K562 (cell line): Measurements from ENCODE around the gene SLC25A26. TPM values are rescaled to one million over a fixed set of nuclear protein-coding genes. Genes with fewer than 3 reads are reported as not detected.
A peak's percentile ranks its signal among the peaks of the same experiment; 100 is the strongest.

Source experiments
- DMBX1 ChIP-seq: fragments of 250-450 bp; sonication (Bioruptor Pico); IDR thresholded peaks from 2 replicates; pipeline ENCODE4 v1.8.0; 2022; ENCODE audit warnings: inconsistent platforms, mild to moderate bottlenecking, moderate library complexity, borderline replicate concordance
- JUND ChIP-seq, 2 experiments: IDR thresholded peaks; 2 replicates in 1 of 2; 3 replicates in 1 of 2; pipeline ENCODE4 v1.6.1; 2011; ENCODE audit warnings: borderline replicate concordance in 2 of 2, low read depth in 2 of 2, low read length in 2 of 2, improper control_type of control experiment in 1 of 2, missing biosample characterization in 1 of 2, missing genetic modification characterization in 1 of 2, missing genetic modification reagents in 1 of 2
- NR2C2 ChIP-seq, 2 experiments: fragments of 200-800 bp in 1 of 2; sonication (Bioruptor generic) in 1 of 2; sonication (generic) in 1 of 2; formaldehyde crosslinking in 1 of 2; IDR thresholded peaks; 2 replicates each; pipeline versions ENCODE4 v1.6.1 to v1.8.0; 2016 to 2022; ENCODE audit warnings: mild to moderate bottlenecking in 1 of 2, missing compliant biosample characterization in 1 of 2, missing genetic modification characterization in 1 of 2, missing genetic modification reagents in 1 of 2
- OTX1 ChIP-seq: fragments of 450-650 bp; formaldehyde crosslinking; IDR thresholded peaks from 2 replicates; pipeline ENCODE4 v1.4.0; 2022; ENCODE audit warnings: mild to moderate bottlenecking
- ZFX ChIP-seq: sonication (generic); formaldehyde crosslinking; IDR thresholded peaks from 2 replicates; pipeline ENCODE4 v1.8.0; 2022; ENCODE audit warnings: mild to moderate bottlenecking, missing genetic modification reagents, moderate library complexity
- ZNF41 ChIP-seq: fragments of 250-450 bp; sonication (Bioruptor Pico); conservative IDR thresholded peaks from 2 replicates; pipeline ENCODE4 v1.4.0; 2020; ENCODE audit warnings: mild to moderate bottlenecking
- ZNF561 ChIP-seq: fragments of 450-650 bp; formaldehyde crosslinking; conservative IDR thresholded peaks from 2 replicates; pipeline ENCODE4 v1.4.0; 2020; ENCODE audit warnings: mild to moderate bottlenecking, moderate library complexity
- ZNF589 ChIP-seq: fragments of 200-800 bp; sonication (Bioruptor generic); IDR thresholded peaks from 2 replicates; pipeline ENCODE4 v1.6.1; 2016; ENCODE audit warnings: low read depth, missing genetic modification characterization, missing compliant biosample characterization
- polyA plus RNA-seq, 8 experiments: library from polyadenylated mRNA; depleted of rRNA in 4 of 8; stranded (reverse) in 5 of 8; unstranded in 3 of 8; fragments of >200 nt; fragmentation: Nextera tagmentation in 2 of 8; fragmentation: Illumina TruSeq in 1 of 8; extraction: Ambion mirVana in 2 of 8; extraction: Trizol in 1 of 8; gene quantifications; 2 replicates each; pipeline versions ENCODE4 v1.2.1 to v1.2.3, GENCODE V29; 2011 to 2014; ENCODE audit warnings: inconsistent platforms in 1 of 8, missing spikeins in 1 of 8
- total RNA-seq, 7 experiments: library from RNA; depleted of rRNA in 6 of 7; stranded (reverse); fragments of >200 nt in 6 of 7; fragmentation: Illumina TruSeq in 2 of 7; extraction: Trizol in 2 of 7; gene quantifications; 2 replicates each; pipeline versions ENCODE4 v1.2.1 to v1.2.3, GENCODE V29; 2011 to 2021; ENCODE audit warnings: low replicate concordance in 1 of 7
- TF ChIP-seq, protein P1 (sequence below): fragments of 200-800 bp; sonication (Bioruptor generic); IDR thresholded peaks from 2 replicates; pipeline ENCODE4 v1.6.1; 2017; ENCODE audit warnings: missing genetic modification characterization, missing compliant biosample characterization
- TF ChIP-seq, protein P2 (sequence below): fragments of 450-650 bp; IDR thresholded peaks from 2 replicates; pipeline ENCODE4 v1.6.1; 2016
- TF ChIP-seq, protein P3 (sequence below): fragments of 450-650 bp; IDR thresholded peaks from 2 replicates; pipeline ENCODE4 v1.6.1; 2017; ENCODE audit warnings: antibody characterized with exemption, mild to moderate bottlenecking

The SLC25A26 gene
- total and polyA plus RNA-seq, 9 of the 15 experiments (the other 6 are each of a cell fraction or from before 2014, with no cell fraction given), result 7.2 to 29.1 (median 12.6) TPM

DNA sequence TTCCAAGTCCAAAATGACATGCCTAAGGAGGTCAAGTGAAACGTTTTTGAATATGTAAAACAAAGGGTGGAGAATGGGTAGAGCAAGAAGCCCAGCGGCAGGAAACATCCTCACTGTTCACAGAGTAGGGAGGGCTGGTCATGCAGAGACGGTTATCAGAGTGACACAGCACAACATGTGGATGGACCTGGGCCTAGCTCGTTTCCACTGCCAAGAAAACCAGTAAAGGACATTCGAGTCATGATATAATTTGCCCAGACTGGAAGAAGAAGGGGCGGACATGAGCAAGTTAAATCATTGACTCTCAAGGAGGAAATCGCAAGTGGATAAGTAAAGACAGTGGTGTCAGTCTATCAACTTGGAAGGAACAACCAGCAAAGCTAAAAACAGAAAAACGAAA, 190.7 kb downstream of the SLC25A26 start (continued):
- TF ChIP-seq ZNF41 (CRISPR knock-in tag), result 0 out of 2 replicates have a peak, but pooled peaks have one; percentile 21
- TF ChIP-seq JUND (IDR thresholded peaks at IDR 0.05; ENCODE audit: borderline replicate concordance, low read depth, low read length), result peak; percentile 52; the same call in 1 of the 2 replicates
- TF ChIP-seq JUND (tag; IDR thresholded peaks at IDR 0.05; ENCODE audit: borderline replicate concordance, low read depth, low read length), result no peak; the same call in 2 of the 3 replicates
- TF ChIP-seq, protein P1, sequence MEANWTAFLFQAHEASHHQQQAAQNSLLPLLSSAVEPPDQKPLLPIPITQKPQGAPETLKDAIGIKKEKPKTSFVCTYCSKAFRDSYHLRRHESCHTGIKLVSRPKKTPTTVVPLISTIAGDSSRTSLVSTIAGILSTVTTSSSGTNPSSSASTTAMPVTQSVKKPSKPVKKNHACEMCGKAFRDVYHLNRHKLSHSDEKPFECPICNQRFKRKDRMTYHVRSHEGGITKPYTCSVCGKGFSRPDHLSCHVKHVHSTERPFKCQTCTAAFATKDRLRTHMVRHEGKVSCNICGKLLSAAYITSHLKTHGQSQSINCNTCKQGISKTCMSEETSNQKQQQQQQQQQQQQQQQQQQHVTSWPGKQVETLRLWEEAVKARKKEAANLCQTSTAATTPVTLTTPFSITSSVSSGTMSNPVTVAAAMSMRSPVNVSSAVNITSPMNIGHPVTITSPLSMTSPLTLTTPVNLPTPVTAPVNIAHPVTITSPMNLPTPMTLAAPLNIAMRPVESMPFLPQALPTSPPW (CRISPR knock-in tag), result peak; percentile 42; the same call in 1 of the 2 replicates
- TF ChIP-seq NR2C2 (CRISPR knock-in tag; IDR thresholded peaks at IDR 0.05), result no peak
- TF ChIP-seq NR2C2 (tag; IDR thresholded peaks at IDR 0.05), result 0 out of 2 replicates have a peak, but pooled peaks have one; percentile 10
- TF ChIP-seq, protein P2, sequence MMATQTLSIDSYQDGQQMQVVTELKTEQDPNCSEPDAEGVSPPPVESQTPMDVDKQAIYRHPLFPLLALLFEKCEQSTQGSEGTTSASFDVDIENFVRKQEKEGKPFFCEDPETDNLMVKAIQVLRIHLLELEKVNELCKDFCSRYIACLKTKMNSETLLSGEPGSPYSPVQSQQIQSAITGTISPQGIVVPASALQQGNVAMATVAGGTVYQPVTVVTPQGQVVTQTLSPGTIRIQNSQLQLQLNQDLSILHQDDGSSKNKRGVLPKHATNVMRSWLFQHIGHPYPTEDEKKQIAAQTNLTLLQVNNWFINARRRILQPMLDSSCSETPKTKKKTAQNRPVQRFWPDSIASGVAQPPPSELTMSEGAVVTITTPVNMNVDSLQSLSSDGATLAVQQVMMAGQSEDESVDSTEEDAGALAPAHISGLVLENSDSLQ, result peak; percentile 36; the same call in 1 of the 2 replicates
- no peak for TF ChIP-seq ZNF561 (CRISPR knock-in tag)
- TF ChIP-seq, protein P3, sequence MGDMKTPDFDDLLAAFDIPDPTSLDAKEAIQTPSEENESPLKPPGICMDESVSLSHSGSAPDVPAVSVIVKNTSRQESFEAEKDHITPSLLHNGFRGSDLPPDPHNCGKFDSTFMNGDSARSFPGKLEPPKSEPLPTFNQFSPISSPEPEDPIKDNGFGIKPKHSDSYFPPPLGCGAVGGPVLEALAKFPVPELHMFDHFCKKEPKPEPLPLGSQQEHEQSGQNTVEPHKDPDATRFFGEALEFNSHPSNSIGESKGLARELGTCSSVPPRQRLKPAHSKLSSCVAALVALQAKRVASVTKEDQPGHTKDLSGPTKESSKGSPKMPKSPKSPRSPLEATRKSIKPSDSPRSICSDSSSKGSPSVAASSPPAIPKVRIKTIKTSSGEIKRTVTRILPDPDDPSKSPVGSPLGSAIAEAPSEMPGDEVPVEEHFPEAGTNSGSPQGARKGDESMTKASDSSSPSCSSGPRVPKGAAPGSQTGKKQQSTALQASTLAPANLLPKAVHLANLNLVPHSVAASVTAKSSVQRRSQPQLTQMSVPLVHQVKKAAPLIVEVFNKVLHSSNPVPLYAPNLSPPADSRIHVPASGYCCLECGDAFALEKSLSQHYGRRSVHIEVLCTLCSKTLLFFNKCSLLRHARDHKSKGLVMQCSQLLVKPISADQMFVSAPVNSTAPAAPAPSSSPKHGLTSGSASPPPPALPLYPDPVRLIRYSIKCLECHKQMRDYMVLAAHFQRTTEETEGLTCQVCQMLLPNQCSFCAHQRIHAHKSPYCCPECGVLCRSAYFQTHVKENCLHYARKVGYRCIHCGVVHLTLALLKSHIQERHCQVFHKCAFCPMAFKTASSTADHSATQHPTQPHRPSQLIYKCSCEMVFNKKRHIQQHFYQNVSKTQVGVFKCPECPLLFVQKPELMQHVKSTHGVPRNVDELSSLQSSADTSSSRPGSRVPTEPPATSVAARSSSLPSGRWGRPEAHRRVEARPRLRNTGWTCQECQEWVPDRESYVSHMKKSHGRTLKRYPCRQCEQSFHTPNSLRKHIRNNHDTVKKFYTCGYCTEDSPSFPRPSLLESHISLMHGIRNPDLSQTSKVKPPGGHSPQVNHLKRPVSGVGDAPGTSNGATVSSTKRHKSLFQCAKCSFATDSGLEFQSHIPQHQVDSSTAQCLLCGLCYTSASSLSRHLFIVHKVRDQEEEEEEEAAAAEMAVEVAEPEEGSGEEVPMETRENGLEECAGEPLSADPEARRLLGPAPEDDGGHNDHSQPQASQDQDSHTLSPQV, result peak; percentile 68; the same call in 1 of the 2 replicates
- peak; percentile 61; the same call in 1 of the 2 replicates for TF ChIP-seq ZNF589 (CRISPR knock-in tag)
- TF ChIP-seq OTX1 (CRISPR knock-in tag), result 0 out of 2 replicates have a peak, but pooled peaks have one; percentile 8
- peak; percentile 65 for TF ChIP-seq ZFX (CRISPR knock-in tag)
- 0 out of 2 replicates have a peak, but pooled peaks have one; percentile 20 for TF ChIP-seq DMBX1 (CRISPR knock-in tag)
